GM23248 (cell line): Measurements from ENCODE around the gene CLSTN2. TPM values are rescaled to one million over a fixed set of nuclear protein-coding genes. Genes with fewer than 3 reads are reported as not detected.

Experiments
- DNase-seq: peaks from one replicate; pipeline ENCODE4 v3.0.0-alpha.2; 2015
- H2AFZ ChIP-seq: fragments of 200-600 bp; sonication (generic); 2 replicates; pipeline ENCODE4 v1.6.1; 2016; ENCODE audit warnings: antibody characterized with exemption
- H3F3A ChIP-seq: fragments of 200-600 bp; sonication (generic); 2 replicates; pipeline ENCODE4 v1.6.1; 2016; ENCODE audit warnings: mild to moderate bottlenecking, antibody characterized with exemption, mixed run types; ENCODE audit not compliant: insufficient read depth
- H3K27ac ChIP-seq: fragments of 200-600 bp; sonication (generic); 2 replicates; pipeline ENCODE4 v1.5.1; 2016; ENCODE audit warnings: mild to moderate bottlenecking
- H3K27me3 ChIP-seq: fragments of 200-600 bp; sonication (generic); replicated peaks from 2 replicates; pipeline ENCODE4 v1.6.1; 2016; ENCODE audit warnings: mild to moderate bottlenecking; ENCODE audit not compliant: insufficient read depth
- H3K36me3 ChIP-seq: fragments of 200-600 bp; sonication (generic); 2 replicates; pipeline ENCODE4 v1.6.1; 2016; ENCODE audit warnings: low read depth, mild to moderate bottlenecking
- H3K4me1 ChIP-seq: fragments of 200-600 bp; sonication (generic); 2 replicates; pipeline ENCODE4 v1.6.1; 2016; ENCODE audit warnings: mild to moderate bottlenecking; ENCODE audit not compliant: insufficient read depth
- H3K4me2 ChIP-seq: fragments of 200-600 bp; sonication (generic); one replicate; pipeline ENCODE4 v1.6.1; 2016; ENCODE audit warnings: mild to moderate bottlenecking; ENCODE audit not compliant: unreplicated experiment
- H3K4me3 ChIP-seq: fragments of 200-600 bp; sonication (generic); 2 replicates; pipeline ENCODE4 v1.5.1; 2016; ENCODE audit warnings: mild to moderate bottlenecking
- H3K79me2 ChIP-seq: fragments of 200-600 bp; sonication (generic); 2 replicates; pipeline ENCODE4 v1.6.1; 2016; ENCODE audit warnings: mild to moderate bottlenecking; ENCODE audit not compliant: insufficient read depth
- H3K9ac ChIP-seq: fragments of 200-600 bp; sonication (generic); 2 replicates; pipeline ENCODE4 v1.6.1; 2016; ENCODE audit warnings: mild to moderate bottlenecking
- H3K9me2 ChIP-seq: fragments of 200-600 bp; sonication (generic); 2 replicates; pipeline ENCODE4 v1.6.1; 2016; ENCODE audit warnings: mixed run types, mild to moderate bottlenecking, moderate library complexity; ENCODE audit not compliant: insufficient read depth
- H3K9me3 ChIP-seq: fragments of 200-600 bp; sonication (generic); one replicate; pipeline ENCODE4 v1.6.1; 2017; ENCODE audit warnings: low read depth
- H4K20me1 ChIP-seq: fragments of 200-600 bp; sonication (generic); 2 replicates; pipeline ENCODE4 v1.6.0; 2016; ENCODE audit not compliant: insufficient read depth
- EZH2 ChIP-seq: fragments of 200-600 bp; sonication (generic); IDR thresholded peaks from 2 replicates; pipeline ENCODE4 v1.6.1; 2018; ENCODE audit warnings: antibody characterized with exemption, mild to moderate bottlenecking; ENCODE audit not compliant: insufficient read depth, poor library complexity, severe bottlenecking
- EZH2phosphoT487 ChIP-seq: fragments of 200-600 bp; sonication (generic); IDR thresholded peaks from 2 replicates; pipeline ENCODE4 v1.6.1; 2018; ENCODE audit warnings: antibody characterized with exemption, moderate library complexity, mild to moderate bottlenecking, low read depth; ENCODE audit not compliant: insufficient read depth
- WGBS, 2 experiments: methylation state at CpG; one replicate each; pipeline ENCODE4 v1.1.6; 2015 to 2017; ENCODE audit warnings: low lambda C conversion rate in 2 of 2, low coverage in 1 of 2; ENCODE audit errors: missing lambda C conversion rate in 2 of 2; 5-methylcytosine and 5-hydroxymethylcytosine counted together
- in situ Hi-C: fragments of 300-500 bp; cut with MboI; formaldehyde crosslinking; loops from 2 replicates; pipeline ENCODE4 v1.15.0; 2020
- polyA plus RNA-seq: library from polyadenylated mRNA; unstranded; fragments of >200 nt; fragmentation: Nextera tagmentation; extraction: Ambion mirVana; gene quantifications from 2 replicates; pipeline ENCODE4 v1.2.1, GENCODE V29; 2016
- total RNA-seq: library from RNA; depleted of rRNA; stranded (reverse); fragments of >200 nt; shearing (Covaris generic); gene quantifications from 2 replicates; pipeline ENCODE4 v1.2.3, GENCODE V29; 2014

The CLSTN2 gene
- total and polyA plus RNA-seq, 2 experiments from 2014 or later: not detected

DNA sequence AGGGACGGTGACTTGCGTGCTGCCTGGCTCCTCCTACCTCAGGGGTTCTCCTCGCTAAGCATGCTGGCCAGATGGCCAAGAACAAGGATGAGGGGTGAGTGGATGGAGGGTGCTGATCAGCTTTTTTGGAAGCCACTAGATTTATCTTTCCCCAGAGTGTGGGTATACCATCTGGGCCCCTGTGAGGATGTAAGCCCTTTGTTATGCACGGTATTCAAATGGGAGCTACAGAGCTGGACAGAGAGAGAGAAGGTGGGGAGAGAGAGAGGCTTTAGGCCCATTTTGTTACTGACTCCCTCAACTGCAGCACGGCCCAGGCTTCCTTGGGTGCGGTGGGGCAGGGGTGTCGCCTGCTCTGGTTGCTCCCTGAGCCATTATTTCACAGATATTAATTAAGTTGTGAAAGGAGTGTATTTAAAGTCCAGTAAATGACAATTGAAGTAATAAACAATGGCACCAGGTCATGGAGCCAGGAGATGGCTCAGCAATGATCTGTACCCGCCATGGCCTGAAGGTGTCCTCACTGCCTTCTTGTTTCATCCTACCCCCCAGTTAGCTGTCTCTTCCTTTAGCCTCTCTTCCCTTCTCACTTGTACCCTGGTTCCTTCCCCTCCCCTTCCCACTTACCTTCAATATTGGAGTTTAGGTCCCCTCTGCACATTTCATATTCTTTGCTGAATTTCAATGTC is 158.0 kb downstream of the CLSTN2 start:
- DNase-seq: no peak
- no peak overlapping the region for H3K4me2 ChIP-seq
- H3K9ac ChIP-seq: no peak overlapping the region
- H2AFZ ChIP-seq: no peak overlapping the region
- H3K4me3 ChIP-seq: no peak overlapping the region
- no peak overlapping the region for H3K27ac ChIP-seq
- in situ Hi-C loops: no loop called here
- no peaks in the 10 kb centered on the region for H3K4me1 ChIP-seq
- H3K36me3 ChIP-seq: no peaks in the 10 kb centered on the region
- H3K27me3 ChIP-seq: no peaks in the 10 kb centered on the region
- no peak for TF ChIP-seq EZH2
- no peak for TF ChIP-seq EZH2phosphoT487
- 38 to 47% methylated on average over 8 of the region's 8 CpGs for WGBS, 2 experiments
- H3K9me3 ChIP-seq: no peaks in the 10 kb centered on the region
- no peaks in the 10 kb centered on the region for H3K9me2 ChIP-seq
- no peaks in the 10 kb centered on the region for H4K20me1 ChIP-seq
- H3K79me2 ChIP-seq: no peaks in the 10 kb centered on the region
- no peaks in the 10 kb centered on the region for H3F3A ChIP-seq

DNA sequence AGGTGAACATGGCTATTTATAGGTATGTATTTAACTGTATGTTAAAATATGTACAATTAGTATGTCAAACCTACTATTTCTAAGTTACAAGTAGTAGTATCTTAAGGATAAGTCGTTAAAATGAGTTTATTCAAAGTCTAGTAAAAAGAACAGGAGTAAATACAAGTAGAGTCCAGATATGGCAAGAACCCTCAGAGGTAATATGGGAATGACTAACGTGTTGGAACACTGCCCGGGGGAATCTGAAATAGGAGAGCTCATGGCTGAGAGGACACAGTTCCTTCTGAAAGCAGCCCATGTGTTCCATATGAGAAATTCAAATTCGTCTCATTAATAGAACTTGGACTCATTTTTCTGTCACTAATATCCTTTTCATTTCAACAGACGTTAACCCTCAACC is 158.8 kb downstream of the CLSTN2 start:
- Histone ChIP-seq H3K9me3 (no peaks in the 10 kb centered on the region), H3F3A (no peaks in the 10 kb centered on the region), H4K20me1 (no peaks in the 10 kb centered on the region), H2AFZ (no peak overlapping the region), H3K4me1 (no peaks in the 10 kb centered on the region), H3K36me3 (no peaks in the 10 kb centered on the region), H3K4me2 (no peak overlapping the region), H3K79me2 (no peaks in the 10 kb centered on the region), H3K9me2 (no peaks in the 10 kb centered on the region), H3K4me3 (no peak overlapping the region), H3K9ac (no peak overlapping the region), H3K27ac (no peak overlapping the region), H3K27me3 (no peaks in the 10 kb centered on the region)
- TF ChIP-seq EZH2 (no peak), EZH2phosphoT487 (no peak)
- WGBS, 2 experiments: 5 to 7% methylated on average over 5 of the region's 5 CpGs
- in situ Hi-C loops: no loop called here
- DNase-seq: peak; percentile 65

DNA sequence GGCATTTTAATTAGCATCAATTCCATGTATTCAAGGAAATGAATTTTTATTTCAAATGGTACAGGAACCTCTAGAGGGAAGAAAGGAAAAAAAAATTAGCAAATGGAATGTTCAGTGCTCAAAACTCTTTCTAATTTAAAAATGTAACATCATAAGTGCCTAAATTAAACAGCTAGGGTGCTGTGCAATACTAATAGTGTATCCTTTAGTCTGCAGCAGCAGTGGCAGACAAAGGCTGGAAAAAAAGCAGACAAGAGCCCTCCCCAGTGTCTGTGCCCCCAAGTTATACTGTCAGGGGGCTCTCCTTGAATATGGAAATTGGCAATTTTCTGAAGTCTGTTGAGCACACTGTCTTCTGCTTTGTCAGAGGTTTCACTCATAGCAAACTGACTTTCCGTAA is 159.5 kb downstream of the CLSTN2 start:
- Histone ChIP-seq H3K9me2 (no peaks in the 10 kb centered on the region), H3K36me3 (no peaks in the 10 kb centered on the region), H4K20me1 (no peaks in the 10 kb centered on the region), H3K9me3 (no peaks in the 10 kb centered on the region), H3F3A (no peaks in the 10 kb centered on the region), H3K4me2 (no peak overlapping the region), H3K9ac (no peak overlapping the region), H3K27ac (no peak overlapping the region), H3K27me3 (no peaks in the 10 kb centered on the region), H3K4me1 (no peaks in the 10 kb centered on the region), H3K79me2 (no peaks in the 10 kb centered on the region), H2AFZ (no peak overlapping the region), H3K4me3 (no peak overlapping the region)
- WGBS, 2 experiments: 79% methylated on average over 1 of the region's 1 CpG
- no peak for DNase-seq
- no peak for TF ChIP-seq EZH2
- in situ Hi-C loops: no loop called here

DNA sequence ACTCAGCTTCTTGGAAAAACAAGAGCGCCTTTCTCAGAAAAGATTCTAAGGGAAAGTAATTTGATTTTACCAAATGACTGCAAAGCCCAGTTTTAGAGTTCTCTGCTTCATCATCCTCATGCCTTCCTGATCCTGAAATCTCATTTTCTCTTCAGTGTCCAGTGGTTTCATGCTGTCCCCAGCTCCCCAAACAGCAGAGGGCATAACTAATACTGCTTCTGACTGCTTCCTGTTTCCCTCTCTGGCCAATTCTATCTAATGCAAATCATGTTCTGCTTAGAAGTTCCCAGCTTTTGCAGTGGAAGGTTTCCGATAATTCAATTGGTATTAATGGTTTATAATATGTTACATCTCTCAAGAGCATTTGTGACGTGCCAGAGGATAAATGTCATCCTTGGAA is 161.1 kb downstream of the CLSTN2 start:
- TF ChIP-seq EZH2 (no peak), EZH2phosphoT487 (no peak)
- no peaks in the 10 kb centered on the region for H3K79me2 ChIP-seq
- 40% methylated on average over 3 of the region's 3 CpGs for WGBS, 2 experiments
- no peak overlapping the region for H3K4me2 ChIP-seq
- no peak for DNase-seq
- no peaks in the 10 kb centered on the region for H3K9me3 ChIP-seq
- H3K9ac ChIP-seq: no peak overlapping the region
- H3K27ac ChIP-seq: no peak overlapping the region
- no peak overlapping the region for H2AFZ ChIP-seq
- no peaks in the 10 kb centered on the region for H4K20me1 ChIP-seq
- H3K27me3 ChIP-seq: no peaks in the 10 kb centered on the region
- H3K4me3 ChIP-seq: no peak overlapping the region
- in situ Hi-C loops: no loop called here
- H3K9me2 ChIP-seq: no peaks in the 10 kb centered on the region
- no peaks in the 10 kb centered on the region for H3F3A ChIP-seq
- H3K4me1 ChIP-seq: no peaks in the 10 kb centered on the region
- no peaks in the 10 kb centered on the region for H3K36me3 ChIP-seq
